ENCODE measurements around the gene RFX2. TPM values are rescaled to one million over a fixed set of nuclear protein-coding genes. Genes with fewer than 3 reads are reported as not detected.
A peak's percentile ranks its signal among the peaks of the same experiment; 100 is the strongest.

RFX2 gene
- total and polyA plus RNA-seq, 10 of the 15 experiments (the other 5 are each of a cell fraction or from before 2014, with no cell fraction given): 3.2 to 9.8 (median 4.7) TPM

DNA sequence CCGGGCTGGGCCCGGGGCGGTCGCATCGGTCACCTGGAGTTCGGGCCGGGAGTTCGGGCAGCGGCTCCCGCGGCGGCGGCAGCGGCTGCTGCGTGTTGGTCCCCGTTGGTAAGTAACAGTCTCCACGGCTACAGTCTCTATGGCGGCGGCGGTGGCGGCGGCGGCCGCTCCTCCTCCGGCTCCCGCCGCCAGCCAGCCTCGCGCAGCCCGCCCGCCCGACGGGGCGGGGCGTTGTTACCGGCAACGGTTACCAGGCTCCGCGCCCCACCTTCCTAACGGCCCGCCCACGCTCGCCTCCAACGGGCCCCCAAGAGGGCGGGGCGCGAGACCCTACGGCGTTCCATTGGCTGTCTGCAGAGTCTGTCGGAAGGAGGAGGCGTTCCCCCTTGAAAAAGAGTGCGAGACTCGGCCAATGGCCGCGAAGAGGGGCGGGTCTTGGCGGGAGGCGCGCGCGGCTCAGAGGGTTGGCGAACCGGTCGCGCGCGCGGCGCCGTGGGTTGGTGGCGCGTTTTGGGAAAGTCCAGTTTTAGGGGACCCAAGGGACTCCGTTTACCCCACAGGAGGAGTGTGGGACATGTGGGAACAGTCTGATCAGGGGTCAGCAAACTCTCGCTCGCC, at the start of gene RFX2 (continued):
- no peak for TF ChIP-seq MTA2 (IDR thresholded peaks at IDR 0.05; ENCODE audit: low read depth)
- TF ChIP-seq CREB1 (IDR thresholded peaks at IDR 0.05; ENCODE audit: low read depth): peak; percentile 61; the same call in 1 of the 2 replicates
- TF ChIP-seq NR2F1 (conservative IDR thresholded peaks at IDR 0.05): no peak
- 0 out of 2 replicates have a peak, but pooled peaks have one; percentile 23 for TF ChIP-seq POLR2AphosphoS5 (IDR thresholded peaks at IDR 0.05; ENCODE audit: low read length)
- TF ChIP-seq SMAD1 (IDR thresholded peaks at IDR 0.05; ENCODE audit: low read depth, partially characterized antibody): no peak
- TF ChIP-seq HDGF (IDR thresholded peaks at IDR 0.05): no peak; the same call in 1 of the 2 replicates
- no peak for TF ChIP-seq SREBF2 (IDR thresholded peaks at IDR 0.05; ENCODE audit: low read length)
- TF ChIP-seq REST (IDR thresholded peaks at IDR 0.05; ENCODE audit: low read depth, low read length): no peak
- TF ChIP-seq, protein P1, sequence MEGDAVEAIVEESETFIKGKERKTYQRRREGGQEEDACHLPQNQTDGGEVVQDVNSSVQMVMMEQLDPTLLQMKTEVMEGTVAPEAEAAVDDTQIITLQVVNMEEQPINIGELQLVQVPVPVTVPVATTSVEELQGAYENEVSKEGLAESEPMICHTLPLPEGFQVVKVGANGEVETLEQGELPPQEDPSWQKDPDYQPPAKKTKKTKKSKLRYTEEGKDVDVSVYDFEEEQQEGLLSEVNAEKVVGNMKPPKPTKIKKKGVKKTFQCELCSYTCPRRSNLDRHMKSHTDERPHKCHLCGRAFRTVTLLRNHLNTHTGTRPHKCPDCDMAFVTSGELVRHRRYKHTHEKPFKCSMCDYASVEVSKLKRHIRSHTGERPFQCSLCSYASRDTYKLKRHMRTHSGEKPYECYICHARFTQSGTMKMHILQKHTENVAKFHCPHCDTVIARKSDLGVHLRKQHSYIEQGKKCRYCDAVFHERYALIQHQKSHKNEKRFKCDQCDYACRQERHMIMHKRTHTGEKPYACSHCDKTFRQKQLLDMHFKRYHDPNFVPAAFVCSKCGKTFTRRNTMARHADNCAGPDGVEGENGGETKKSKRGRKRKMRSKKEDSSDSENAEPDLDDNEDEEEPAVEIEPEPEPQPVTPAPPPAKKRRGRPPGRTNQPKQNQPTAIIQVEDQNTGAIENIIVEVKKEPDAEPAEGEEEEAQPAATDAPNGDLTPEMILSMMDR (IDR thresholded peaks at IDR 0.05 in 2 of 3, conservative IDR thresholded peaks at IDR 0.05 in 1 of 3; ENCODE audit: control insufficient read depth in 2 of 3, extremely low read depth in 1 of 3, insufficient read depth in 1 of 3, low read depth in 3 of 3, low read length in 3 of 3): no peak
- no peak for TF ChIP-seq ZBTB4 (CRISPR knock-in tag; IDR thresholded peaks at IDR 0.05)
- TF ChIP-seq MXI1 (IDR thresholded peaks at IDR 0.05; ENCODE audit: low read depth, low read length): peak; percentile 100
- no peak for TF ChIP-seq BACH1 (IDR thresholded peaks at IDR 0.05; ENCODE audit: borderline replicate concordance)
- TF ChIP-seq ZBED1 (IDR thresholded peaks at IDR 0.05; ENCODE audit: borderline replicate concordance): no peak
- no peak for TF ChIP-seq SKIL (IDR thresholded peaks at IDR 0.05; ENCODE audit: low read depth, poor library complexity, severe bottlenecking)
- no peak for TF ChIP-seq MAX (IDR thresholded peaks at IDR 0.05; ENCODE audit: low read depth, low read length)
- no peak for TF ChIP-seq HDAC6 (IDR thresholded peaks at IDR 0.05; ENCODE audit: unreplicated experiment)
- TF ChIP-seq MTA3 (IDR thresholded peaks at IDR 0.05; ENCODE audit: borderline replicate concordance, low read length): no peak
